HG03025 (cell line): ENCODE results near the gene GAS5.
"Not testable (repeated sequence)": the region's sequence is repeated elsewhere in the genome, so short reads cannot be mapped to it uniquely, and the experiment has no call there.

ENCODE experiments used
- ATAC-seq: cut with Tn5 transposase; IDR thresholded peaks from one replicate; pipeline ENCODE4 v1.9.1; 2021; ENCODE audit warnings: mild to moderate bottlenecking, moderate library complexity; ENCODE audit not compliant: unreplicated experiment, low FRiP score

The GAS5 gene

GRCh38 chr1:173867753-173868265, at the start of gene GAS5:
Gene GAS5, minus strand, starts transcription at chr1:173867989.
- peak; percentile 69 for ATAC-seq

- ATAC-seq = no peak
Observed at GRCh38 chr1:173917149-173917548, 49.4 kb upstream of the GAS5 start, which contains the start of gene SERPINC1. Gene SERPINC1, minus strand, starts transcription at chr1:173917327. Its CDS starts 68 bp downstream, at chr1:173917259.

- ATAC-seq = no peak
Observed at GRCh38 chr1:173916667-173917066, 48.9 kb upstream of the GAS5 start.

GRCh38 chr1:173915596-173915995, 47.8 kb upstream of the GAS5 start:
- no peak for ATAC-seq

GRCh38 chr1:173914366-173914871, 46.6 kb upstream of the GAS5 start:
- no peak for ATAC-seq

- ATAC-seq = no peak
Observed at GRCh38 chr1:173913111-173913510, 45.3 kb upstream of the GAS5 start.

GRCh38 chr1:173903827-173904531, 36.2 kb upstream of the GAS5 start:
- ATAC-seq = no peak

- ATAC-seq = no peak
Observed at GRCh38 chr1:173900992-173901391, 33.2 kb upstream of the GAS5 start.

GRCh38 chr1:173900427-173900826, 32.6 kb upstream of the GAS5 start:
- ATAC-seq = no peak

GRCh38 chr1:173894189-173894588, 26.4 kb upstream of the GAS5 start:
- ATAC-seq = no peak

- ATAC-seq = no peak
Observed at GRCh38 chr1:173893611-173894010, 25.8 kb upstream of the GAS5 start.

- no peak for ATAC-seq
Observed at GRCh38 chr1:173889885-173890284, 22.1 kb upstream of the GAS5 start.

- no peak for ATAC-seq
Observed at GRCh38 chr1:173888749-173889148, 21.0 kb upstream of the GAS5 start.

- ATAC-seq = no peak
Observed at GRCh38 chr1:173887627-173888026, 19.8 kb upstream of the GAS5 start.

GRCh38 chr1:173886746-173887611, 19.2 kb upstream of the GAS5 start:
- no peak for ATAC-seq

GRCh38 chr1:173884701-173885100, 16.9 kb upstream of the GAS5 start:
- no peak for ATAC-seq

- ATAC-seq = not testable (repeated sequence)
Observed at GRCh38 chr1:173881117-173881516, 13.3 kb upstream of the GAS5 start.

- no peak for ATAC-seq
Observed at GRCh38 chr1:173878251-173878650, 10.5 kb upstream of the GAS5 start.

GRCh38 chr1:173876732-173877131, 8.9 kb upstream of the GAS5 start:
- no peak for ATAC-seq

GRCh38 chr1:173871500-173871899, 3.7 kb upstream of the GAS5 start:
- ATAC-seq = no peak

- no peak for ATAC-seq
Observed at GRCh38 chr1:173871091-173871490, 3.3 kb upstream of the GAS5 start.
